Subcutaneous abdominal adipose tissue (tissue), 5 donors: Measurements from ENCODE around the gene B3GAT3.
"Not testable (repeated sequence)": the region's sequence is repeated elsewhere in the genome, so short reads cannot be mapped to it uniquely, and the experiment has no call there.

Experiments used
- H3K27ac ChIP-seq: one replicate; pipeline ENCODE4 v1.7.0; 2013; ENCODE audit warnings: low read depth, mild to moderate bottlenecking, inconsistent platforms, low read length, moderate library complexity
- H3K27me3 ChIP-seq, 5 donors: one replicate each; pipeline ENCODE4 v1.7.0; 2013; ENCODE audit warnings: low read length in 5 of 5, inconsistent platforms in 1 of 5; ENCODE audit not compliant: control insufficient read depth in 5 of 5, insufficient read depth in 4 of 5
- H3K36me3 ChIP-seq, 5 donors: one replicate each; pipeline ENCODE4 v1.7.0; 2013; ENCODE audit warnings: low read length in 5 of 5; ENCODE audit not compliant: control insufficient read depth in 5 of 5, insufficient read depth in 5 of 5
- H3K4me1 ChIP-seq, 5 donors: one replicate each; pipeline ENCODE4 v1.7.0; 2013; ENCODE audit warnings: low read length in 5 of 5, mild to moderate bottlenecking in 3 of 5, moderate library complexity in 1 of 5; ENCODE audit not compliant: control insufficient read depth in 5 of 5, insufficient read depth in 5 of 5
- H3K4me3 ChIP-seq, 5 donors: one replicate each; pipeline ENCODE4 v1.7.0; 2013; ENCODE audit warnings: low read length in 5 of 5, low read depth in 1 of 5
- H3K9ac ChIP-seq, 5 donors: one replicate each; pipeline ENCODE4 v1.7.0; 2013; ENCODE audit warnings: low read length in 5 of 5, mild to moderate bottlenecking in 4 of 5, moderate library complexity in 3 of 5
- H3K9me3 ChIP-seq, 5 donors: one replicate each; pipeline ENCODE4 v1.7.0; 2013; ENCODE audit warnings: low read length in 5 of 5; ENCODE audit not compliant: control insufficient read depth in 5 of 5
- donor health status: healthy.
- donor health status: healthy.
- donor health status: healthy.
- donor health status: healthy.
- donor health status: healthy.

B3GAT3 gene

DNA sequence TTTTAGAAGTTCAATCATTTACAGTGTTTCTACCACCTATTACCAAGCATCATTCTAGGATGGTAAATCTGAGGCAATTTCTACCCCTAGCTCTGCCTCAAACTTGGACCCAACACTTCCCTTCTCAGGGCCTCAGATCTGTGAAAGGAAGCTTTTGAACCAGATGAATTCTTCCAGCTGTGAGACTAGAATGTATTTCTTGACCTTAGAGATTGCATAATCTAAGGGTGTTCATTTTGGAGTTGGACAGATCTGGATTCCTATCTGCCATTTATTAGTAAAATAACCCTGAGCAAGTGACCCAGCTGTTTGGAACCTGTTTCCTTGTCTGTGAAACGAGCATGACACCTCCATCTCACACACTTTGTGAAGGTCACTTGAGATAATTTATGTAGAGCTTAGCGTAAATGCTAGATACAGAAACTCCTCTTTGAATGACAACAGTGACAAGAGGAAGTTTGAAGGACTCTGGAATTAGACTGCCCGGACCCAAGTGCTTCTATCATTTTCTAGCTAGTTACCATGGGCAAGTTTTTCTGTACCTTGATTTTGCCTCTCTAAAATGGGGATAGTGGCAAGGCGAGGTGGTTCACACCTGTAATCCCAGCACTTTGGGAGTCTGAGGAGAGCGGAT is 35.1 kb upstream of the B3GAT3 start:
- no peaks in the 10 kb centered on the region for H3K36me3 ChIP-seq
- no peak overlapping the region for H3K27ac ChIP-seq
- H3K4me3 ChIP-seq: no peak overlapping the region
- no peaks in the 10 kb centered on the region for H3K27me3 ChIP-seq
- peaks cover 4 to 11% (median 9%) of the 10 kb centered on the region in 5 donors for H3K4me1 ChIP-seq
- H3K9me3 ChIP-seq: no peaks in the 10 kb centered on the region
- no peak overlapping the region for H3K9ac ChIP-seq

- Histone ChIP-seq H3K27ac (no peak overlapping the region), H3K36me3 (peaks cover 0 to 7% (median 6%) of the 10 kb centered on the region in 5 donors), H3K9ac (no peak overlapping the region), H3K27me3 (no peaks in the 10 kb centered on the region), H3K4me1 (peaks cover 4 to 18% (median 16%) of the 10 kb centered on the region in 5 donors), H3K9me3 (no peaks in the 10 kb centered on the region), H3K4me3 (no peak overlapping the region)
These were observed 32.5 kb upstream of the B3GAT3 start for GRCh38 chr11:62654297-62654696.

DNA sequence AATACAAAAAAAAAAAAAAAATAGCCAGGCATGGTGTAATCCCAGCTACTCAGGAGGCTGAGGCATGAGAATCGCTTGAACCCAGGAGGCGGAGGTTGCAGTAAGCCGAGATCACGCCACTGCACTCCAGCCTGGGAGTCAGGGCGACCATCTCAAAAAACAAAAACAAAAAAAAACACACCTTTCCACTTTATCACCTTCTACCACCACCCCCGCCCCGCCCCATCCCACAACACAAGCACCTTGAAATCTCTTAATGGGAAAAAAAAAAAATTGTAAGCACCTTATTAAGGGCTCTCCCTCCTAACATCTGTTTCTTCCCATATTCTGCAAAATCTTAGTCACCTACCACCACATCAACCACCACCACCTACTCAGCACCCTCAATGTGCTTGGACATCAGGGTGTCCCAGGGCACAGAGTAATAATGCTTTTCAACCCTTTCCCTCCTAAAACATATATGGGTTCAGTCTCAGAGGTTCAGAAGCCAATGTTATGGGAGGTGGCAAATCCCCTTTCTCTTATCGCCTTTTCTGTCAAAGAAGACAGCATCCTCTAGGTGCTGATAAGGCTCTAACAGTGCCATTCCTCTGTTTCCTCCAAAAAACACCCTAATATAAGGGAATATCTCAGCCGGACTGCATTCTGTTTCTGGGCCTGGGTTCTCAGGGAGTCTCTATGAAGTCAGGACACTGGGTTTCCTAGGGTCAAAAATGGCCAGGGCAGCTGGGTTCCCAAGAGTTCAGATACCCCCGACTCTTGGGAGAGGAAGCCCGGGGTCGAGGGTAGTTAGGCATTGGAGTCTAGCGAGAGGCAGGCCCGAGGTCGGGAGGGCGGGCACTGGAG is 30.6 kb upstream of the B3GAT3 start:
- Histone ChIP-seq H3K27me3 (no peaks in the 10 kb centered on the region), H3K27ac (peak overlapping the region; percentile 93), H3K9ac (peak overlapping the region; percentile 95 to 99 (median 97)), H3K4me3 (peak overlapping the region; percentile 85 to 88 (median 86)), H3K9me3 (no peaks in the 10 kb centered on the region), H3K4me1 (peaks cover 4 to 18% (median 16%) of the 10 kb centered on the region in 5 donors), H3K36me3 (peaks cover 0 to 26% (median 24%) of the 10 kb centered on the region in 5 donors)

GRCh38 chr11:62650283-62650682 is 28.5 kb upstream of the B3GAT3 start:
- not testable (repeated sequence) for H3K27ac ChIP-seq, H3K27me3 ChIP-seq, H3K9me3 ChIP-seq, H3K9ac ChIP-seq, H3K4me3 ChIP-seq
- Histone ChIP-seq H3K4me1 (peaks cover 6 to 33% (median 31%) of the 10 kb centered on the region in 5 donors), H3K36me3 (peaks cover 0 to 26% (median 24%) of the 10 kb centered on the region in 5 donors)

DNA sequence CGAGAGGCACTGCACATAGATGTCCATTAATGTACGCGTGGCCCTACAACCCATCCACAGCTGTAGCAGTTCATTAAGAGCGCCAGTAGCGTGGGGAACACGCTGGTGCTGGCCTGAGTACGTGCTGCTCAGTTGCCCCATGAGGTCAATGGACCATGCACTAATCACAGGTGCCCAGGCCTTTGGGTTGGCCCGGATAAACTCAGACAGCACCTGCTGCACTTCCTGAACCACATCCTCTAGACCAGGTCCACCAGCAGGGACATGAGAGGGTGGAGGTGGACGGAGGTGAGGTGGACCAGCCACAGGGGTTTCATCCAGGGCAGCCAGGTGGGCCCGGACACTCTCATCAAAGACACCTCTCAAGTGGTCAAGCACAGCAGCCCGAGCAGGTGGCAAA is 27.7 kb upstream of the B3GAT3 start:
- no peaks in the 10 kb centered on the region for H3K27me3 ChIP-seq
- H3K27ac ChIP-seq: no peak overlapping the region
- no peak overlapping the region for H3K4me3 ChIP-seq
- H3K36me3 ChIP-seq: peaks cover 0 to 27% (median 24%) of the 10 kb centered on the region in 5 donors
- peaks cover 7 to 39% (median 39%) of the 10 kb centered on the region in 5 donors for H3K4me1 ChIP-seq
- no peak overlapping the region for H3K9ac ChIP-seq
- no peaks in the 10 kb centered on the region for H3K9me3 ChIP-seq

- Histone ChIP-seq H3K27me3 (no peaks in the 10 kb centered on the region), H3K4me1 (peaks cover 7 to 44% (median 39%) of the 10 kb centered on the region in 5 donors)
These were observed 27.2 kb upstream of the B3GAT3 start for GRCh38 chr11:62648967-62649364.

DNA sequence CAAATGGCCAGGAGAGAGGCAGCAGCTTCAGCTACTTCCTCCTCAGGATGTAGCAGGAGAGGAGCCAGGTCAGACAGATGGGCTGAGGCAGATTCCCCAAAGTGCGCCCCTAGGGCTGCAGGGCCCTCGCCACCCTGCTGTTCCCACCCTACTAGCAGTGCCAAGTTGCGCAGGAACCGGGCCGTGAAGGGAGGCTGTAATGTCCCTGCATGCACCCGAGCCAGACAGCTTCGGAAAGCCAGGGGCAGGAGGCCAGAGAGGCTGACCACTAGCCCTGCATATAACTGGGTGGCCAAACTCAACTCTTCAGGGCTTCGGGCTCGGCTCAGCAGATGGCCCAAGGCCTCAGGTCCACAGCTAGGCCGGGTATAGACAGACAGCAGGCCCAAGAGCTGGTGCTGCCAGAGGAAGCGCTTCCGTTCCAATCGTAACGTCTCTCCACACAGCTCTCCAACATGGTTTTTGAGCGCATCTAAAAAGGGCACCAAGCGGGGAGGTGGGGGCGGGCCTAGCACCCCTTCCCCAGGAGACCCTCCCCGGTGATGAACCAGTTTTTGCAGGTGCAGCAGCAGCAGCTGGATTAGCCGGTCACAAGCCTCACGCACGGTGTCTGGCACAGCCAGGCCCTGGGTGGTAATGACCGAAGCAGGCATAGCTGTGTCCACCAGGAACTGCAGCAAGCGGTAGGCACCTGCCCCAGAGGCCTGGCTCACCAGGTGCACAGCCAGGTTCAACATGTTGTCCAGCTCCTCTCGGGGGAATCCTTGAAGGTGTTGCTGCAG is 26.6 kb upstream of the B3GAT3 start:
- Histone ChIP-seq H3K27ac (no peak overlapping the region), H3K4me1 (peaks cover 7 to 44% (median 39%) of the 10 kb centered on the region in 5 donors), H3K36me3 (peaks cover 0 to 36% (median 29%) of the 10 kb centered on the region in 5 donors), H3K9ac (no peak overlapping the region), H3K27me3 (no peaks in the 10 kb centered on the region), H3K9me3 (no peaks in the 10 kb centered on the region), H3K4me3 (no peak overlapping the region)

More at GRCh38 chr11:62648967-62649364, 27.2 kb upstream of the B3GAT3 start:
- no peak overlapping the region for H3K9ac ChIP-seq
- H3K4me3 ChIP-seq: no peak overlapping the region
- H3K27ac ChIP-seq: no peak overlapping the region
- peaks cover 0 to 32% (median 28%) of the 10 kb centered on the region in 5 donors for H3K36me3 ChIP-seq
- no peaks in the 10 kb centered on the region for H3K9me3 ChIP-seq

GRCh38 chr11:62647609-62648005 is 25.8 kb upstream of the B3GAT3 start:
- peaks cover 0 to 41% (median 33%) of the 10 kb centered on the region in 5 donors for H3K36me3 ChIP-seq
- H3K27ac ChIP-seq: no peak overlapping the region
- H3K9ac ChIP-seq: peak overlapping the region in 1 of 5 donors; percentile 2
- H3K9me3 ChIP-seq: no peaks in the 10 kb centered on the region
- peaks cover 7 to 42% (median 34%) of the 10 kb centered on the region in 5 donors for H3K4me1 ChIP-seq
- no peaks in the 10 kb centered on the region for H3K27me3 ChIP-seq
- H3K4me3 ChIP-seq: no peak overlapping the region

GRCh38 chr11:62646825-62647608 is 25.2 kb upstream of the B3GAT3 start:
- Histone ChIP-seq H3K36me3 (peaks cover 0 to 43% (median 34%) of the 10 kb centered on the region in 5 donors), H3K4me3 (peak overlapping the region in 3 of 5 donors; percentile 28 to 95 (median 53)), H3K9me3 (no peaks in the 10 kb centered on the region), H3K9ac (peak overlapping the region in 3 of 5 donors; percentile 37 to 64 (median 48)), H3K27ac (peak overlapping the region; percentile 96), H3K27me3 (no peaks in the 10 kb centered on the region), H3K4me1 (peaks cover 4 to 36% (median 29%) of the 10 kb centered on the region in 5 donors)
